Stimulated activated CD8-positive, alpha-beta memory T cell treated with anti-CD3 and anti-CD28 coated beads, Interleukin-12 subunit alpha, Interleukin-12 subunit beta, amount 100 ng/mL, for 1 hour (primary cell): ENCODE data around the gene ATP6V1E1.
"Not testable (repeated sequence)": the region's sequence is repeated elsewhere in the genome, so short reads cannot be mapped to it uniquely, and the experiment has no call there.

ENCODE experiments used
- DNase-seq: peaks from one replicate; pipeline ENCODE4 v3.0.0-alpha.2; 2020; ENCODE audit warnings: low read depth

Gene ATP6V1E1

GRCh38 chr22:17581056-17581455 is 47.5 kb downstream of the ATP6V1E1 start:
- no peak for DNase-seq

- no peak for DNase-seq
Observed at GRCh38 chr22:17580441-17581031, 48.0 kb downstream of the ATP6V1E1 start.

DNA sequence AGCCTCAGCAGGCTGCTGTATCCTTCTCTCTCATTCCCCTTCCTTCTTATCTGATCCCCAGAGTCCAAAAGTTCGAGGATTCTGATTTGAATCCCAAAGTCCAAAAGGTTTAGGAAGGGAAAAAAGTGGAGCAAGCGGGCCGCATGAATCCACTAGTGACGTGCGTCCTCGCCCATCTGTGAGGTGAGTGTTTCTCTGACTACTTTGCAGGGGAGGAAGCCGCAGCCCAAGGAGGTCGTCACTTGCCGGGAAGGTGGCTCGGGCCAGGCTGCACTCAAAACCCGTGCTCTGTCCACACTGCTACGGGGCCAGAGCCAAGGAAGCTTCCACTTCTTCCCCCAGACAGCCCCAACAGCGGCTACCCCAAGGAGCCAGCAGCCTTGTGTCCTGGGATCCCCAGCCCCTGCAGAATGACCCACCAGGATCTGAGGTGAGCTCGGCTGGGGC is 49.0 kb downstream of the ATP6V1E1 start:
- no peak for DNase-seq

- DNase-seq = no peak
Observed at GRCh38 chr22:17578136-17578754, 50.3 kb downstream of the ATP6V1E1 start.

DNA sequence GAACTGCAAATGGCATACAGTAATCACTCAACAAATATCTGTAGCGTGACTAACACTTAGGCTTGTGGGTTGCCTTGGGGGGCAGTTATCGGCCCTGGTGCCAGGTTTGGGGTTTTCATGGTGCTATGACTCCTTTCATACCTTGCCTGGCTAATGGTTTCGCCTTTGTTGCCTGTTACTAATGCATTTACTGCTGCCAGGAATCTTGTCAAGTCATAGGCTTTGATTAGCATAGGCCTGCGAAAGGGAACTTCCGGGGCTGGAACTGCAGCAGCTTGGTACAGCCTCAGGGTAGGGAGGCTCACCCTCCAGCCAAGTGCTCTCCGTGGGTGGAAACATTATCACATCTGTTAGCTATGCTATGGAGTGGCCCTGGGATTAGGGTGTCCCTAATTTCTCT is 52.1 kb downstream of the ATP6V1E1 start:
- DNase-seq = no peak

DNA sequence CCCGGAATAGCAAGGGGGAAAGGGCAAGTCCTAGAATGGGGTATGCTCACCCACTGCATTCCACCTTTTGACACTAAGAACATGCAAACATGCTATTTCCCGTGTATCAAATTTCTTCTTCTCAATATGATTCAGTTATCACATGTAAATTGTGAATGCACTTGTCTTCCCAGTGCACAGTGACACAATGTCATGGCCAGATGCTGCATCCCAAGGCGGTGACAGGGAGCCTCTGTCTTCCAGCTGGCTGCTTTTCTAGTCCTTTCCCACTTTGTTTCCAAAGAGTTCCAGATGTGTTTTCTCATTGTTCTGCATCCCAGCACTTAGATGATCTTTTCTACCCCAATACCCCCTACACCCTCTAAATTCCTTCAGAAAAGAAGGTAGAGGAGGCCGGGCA is 52.9 kb downstream of the ATP6V1E1 start:
- DNase-seq = no peak

GRCh38 chr22:17575151-17575550 is 53.4 kb downstream of the ATP6V1E1 start:
- DNase-seq = no peak

DNA sequence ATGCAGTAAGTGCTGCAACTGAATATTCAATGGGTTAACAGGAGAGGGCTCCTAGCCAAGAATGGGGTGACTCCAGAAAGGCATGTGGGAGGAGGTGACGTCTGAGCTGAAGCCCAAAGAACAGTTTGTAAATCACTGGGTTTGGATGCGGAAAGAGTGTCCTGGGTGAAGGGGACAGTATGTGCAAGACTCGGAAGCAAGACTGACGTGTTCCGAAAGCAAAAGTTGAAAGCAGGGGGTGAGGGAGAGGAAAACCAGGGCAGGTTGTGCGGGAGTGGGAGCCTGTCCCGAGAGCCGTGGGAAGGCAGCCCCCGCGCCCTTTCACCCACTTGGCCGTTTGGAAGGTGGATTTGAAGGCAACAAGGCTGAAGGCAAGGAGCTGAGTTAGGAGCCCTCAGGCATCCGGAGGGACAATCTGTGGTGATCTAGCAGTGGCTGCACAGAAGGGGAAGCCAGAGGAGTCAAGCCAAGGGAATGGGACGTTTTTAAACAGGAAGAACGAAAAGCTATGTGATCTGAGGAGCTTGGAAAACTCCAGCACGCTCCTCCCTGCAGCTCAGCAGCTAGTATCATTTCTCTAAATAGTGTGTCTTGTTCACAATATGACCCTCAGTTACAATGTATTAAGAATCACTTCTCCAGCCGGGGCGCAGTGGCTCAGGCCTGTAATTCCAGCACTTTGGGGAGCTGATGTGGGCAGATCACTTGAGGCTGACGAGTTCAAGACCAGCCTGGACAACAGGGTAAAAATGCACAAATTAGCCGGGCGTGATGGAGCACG is 57.5 kb downstream of the ATP6V1E1 start:
- no peak for DNase-seq

DNA sequence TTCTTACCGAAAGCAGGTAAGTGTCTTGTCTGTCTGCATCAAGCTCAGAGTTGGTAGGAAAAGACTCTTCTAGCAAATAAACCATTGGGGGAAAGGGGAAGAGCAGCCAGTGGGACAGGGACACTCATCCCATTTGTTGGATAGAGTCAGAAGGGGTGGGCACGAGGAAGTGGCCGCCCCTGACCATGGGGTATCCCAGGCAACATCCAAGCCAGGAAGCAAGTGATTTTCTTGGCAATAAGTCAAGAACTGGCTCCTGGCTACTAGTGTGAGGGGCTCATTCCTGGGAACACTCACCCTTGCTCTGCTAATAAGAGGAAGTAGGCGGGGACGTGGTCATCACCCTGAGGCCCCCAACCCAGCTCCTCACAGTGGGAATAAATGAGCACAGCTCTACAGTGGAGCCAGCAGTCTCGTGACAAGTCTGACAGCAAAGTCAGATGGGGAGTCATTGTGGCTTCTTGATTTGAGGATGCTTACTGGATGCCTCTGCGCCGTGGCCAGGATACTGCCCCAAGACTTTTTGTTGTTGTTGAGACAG is 58.5 kb downstream of the ATP6V1E1 start:
- no peak for DNase-seq

DNA sequence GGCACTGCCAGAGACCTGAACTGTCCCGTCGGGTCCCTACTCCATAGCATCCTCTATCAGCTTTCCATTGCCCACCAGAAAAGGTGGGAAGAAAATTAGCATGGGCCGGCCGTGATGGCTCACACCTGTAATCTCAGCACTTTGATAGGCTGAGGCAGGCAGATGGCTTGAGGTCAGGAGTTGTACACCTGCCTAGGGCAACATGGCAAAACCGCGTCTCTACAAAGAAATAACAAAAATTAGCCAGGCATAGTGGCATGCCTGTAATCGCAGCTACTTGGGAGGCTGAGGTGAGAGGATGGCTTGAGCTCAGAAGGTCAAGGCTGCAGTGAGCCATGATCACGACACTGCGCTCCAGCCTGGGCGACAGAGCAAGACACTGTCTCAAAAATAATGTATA is 61.8 kb downstream of the ATP6V1E1 start:
- DNase-seq = no peak

GRCh38 chr22:17566016-17566687 is 62.4 kb downstream of the ATP6V1E1 start:
- DNase-seq = not testable (repeated sequence)

GRCh38 chr22:17563936-17564391 is 64.6 kb downstream of the ATP6V1E1 start:
- DNase-seq = no peak

- DNase-seq = no peak
Observed at GRCh38 chr22:17562906-17563870, 65.4 kb downstream of the ATP6V1E1 start, which contains the start of gene SLC25A18. SLC25A18 (plus strand) TSS chr22:17563498; CDS start chr22:17579945, 16,447 bp downstream.

DNA sequence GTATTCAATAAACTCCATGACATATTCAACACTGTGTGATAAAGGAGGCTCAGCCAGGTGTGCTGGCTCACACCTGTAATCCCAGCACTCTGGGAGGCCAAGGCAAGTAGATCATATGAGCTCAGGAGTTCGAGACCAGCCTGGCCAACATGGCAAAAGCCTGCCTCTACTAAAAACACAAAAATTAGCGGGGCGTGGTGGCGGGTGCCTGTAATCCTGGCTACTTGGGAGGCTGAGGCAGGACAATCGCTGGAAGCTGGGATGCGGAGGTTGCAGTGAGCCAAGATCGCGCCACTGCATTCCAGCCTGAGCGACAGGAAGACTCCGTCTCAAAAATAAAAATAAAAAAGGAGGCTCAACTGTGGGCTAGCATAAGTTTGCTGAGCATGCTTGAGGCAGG is 69.4 kb downstream of the ATP6V1E1 start:
- no peak for DNase-seq

DNA sequence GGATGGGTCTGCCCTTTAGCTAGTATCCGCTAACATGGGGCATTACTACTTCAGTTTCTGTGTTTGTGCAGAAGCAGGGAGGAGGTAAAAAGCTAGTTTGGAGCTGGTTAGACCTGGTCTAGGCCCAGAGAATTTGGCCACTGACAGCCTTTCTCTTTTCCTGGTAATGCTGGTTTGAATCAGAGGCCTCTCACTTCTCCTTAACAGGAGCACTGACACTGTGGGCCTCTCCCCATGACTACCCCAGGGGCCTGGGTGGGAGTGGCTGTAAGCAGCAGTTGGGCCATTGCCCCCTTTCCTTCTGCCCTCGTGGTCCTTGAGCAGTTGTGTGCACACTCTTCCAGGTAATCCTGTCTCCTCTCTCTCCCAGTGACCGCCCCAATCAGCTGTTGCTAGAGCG is 73.7 kb downstream of the ATP6V1E1 start:
- no peak for DNase-seq

GRCh38 chr22:17552737-17553136 is 75.8 kb downstream of the ATP6V1E1 start:
- DNase-seq = no peak

DNA sequence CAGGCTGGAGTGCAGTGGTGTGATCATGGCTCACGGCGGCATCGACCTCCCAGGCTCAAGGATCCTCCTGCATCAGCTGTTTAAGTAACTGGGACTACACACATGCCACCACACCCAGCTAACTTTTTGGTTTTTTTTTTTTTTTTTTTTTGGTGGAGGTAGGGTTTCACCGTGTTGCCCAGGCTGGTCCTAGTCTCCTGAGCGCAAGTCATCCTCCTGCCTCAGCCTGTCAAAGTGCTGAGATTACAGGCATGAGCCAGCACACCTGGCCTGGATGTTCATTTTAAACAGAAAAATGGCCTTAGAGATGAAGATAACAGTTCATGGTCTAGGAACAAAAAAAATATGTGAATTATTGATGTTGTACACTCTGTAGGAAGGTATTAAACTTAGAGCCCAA is 78.9 kb downstream of the ATP6V1E1 start:
- DNase-seq = no peak

DNA sequence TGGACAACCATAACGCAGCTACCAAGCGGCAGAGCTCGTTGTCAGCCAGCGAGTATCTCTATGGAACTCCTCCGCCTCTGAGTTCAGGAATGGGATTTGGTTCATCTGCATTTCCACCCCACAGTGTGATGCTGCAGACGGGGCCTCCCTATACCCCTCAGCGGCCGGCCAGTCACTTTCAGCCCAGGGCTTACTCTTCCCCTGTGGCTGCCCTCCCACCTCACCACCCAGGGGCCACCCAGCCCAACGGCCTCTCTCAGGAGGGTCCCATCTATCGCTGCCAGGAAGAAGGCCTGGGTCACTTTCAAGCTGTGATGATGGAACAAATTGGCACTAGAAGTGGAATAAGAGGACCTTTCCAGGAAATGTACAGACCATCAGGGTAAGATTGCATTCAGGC is 79.4 kb downstream of the ATP6V1E1 start:
- DNase-seq = no peak

GRCh38 chr22:17548756-17549035 is 79.9 kb downstream of the ATP6V1E1 start:
- DNase-seq = no peak

GRCh38 chr22:17548010-17548755 is 80.4 kb downstream of the ATP6V1E1 start:
- DNase-seq = no peak

- DNase-seq = no peak
Observed at GRCh38 chr22:17542452-17542851, 86.1 kb downstream of the ATP6V1E1 start.
